GM19025 (cell line): ENCODE results near the gene TMEM187.
"Not testable (repeated sequence)": the region's sequence is repeated elsewhere in the genome, so short reads cannot be mapped to it uniquely, and the experiment has no call there.

ENCODE experiments used
- ATAC-seq: cut with Tn5 transposase; IDR thresholded peaks from one replicate; pipeline ENCODE4 v1.9.1; 2021; ENCODE audit warnings: mild to moderate bottlenecking, low read depth, moderate library complexity; ENCODE audit not compliant: unreplicated experiment

Gene TMEM187

DNA sequence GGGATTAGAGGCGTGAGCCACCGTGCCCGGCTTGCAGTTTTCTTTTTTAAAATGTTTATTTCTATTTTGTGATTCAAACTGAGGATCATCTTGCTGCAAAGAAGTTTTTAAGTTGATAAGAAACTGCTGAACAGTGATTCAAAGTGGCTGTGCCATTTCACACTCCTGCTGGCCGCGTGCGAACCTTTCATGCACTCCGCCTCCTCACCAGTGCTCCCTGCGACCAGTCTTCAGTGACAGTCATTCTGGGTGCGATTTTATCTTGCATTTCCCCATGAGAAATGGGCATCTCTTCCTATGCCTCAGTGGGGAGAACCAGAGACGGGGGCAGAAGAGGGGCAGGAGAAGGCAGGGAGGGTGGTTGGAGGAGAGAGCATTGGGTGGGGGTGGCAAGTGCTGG, 21.4 kb downstream of the TMEM187 start:
- ATAC-seq, result no peak

DNA sequence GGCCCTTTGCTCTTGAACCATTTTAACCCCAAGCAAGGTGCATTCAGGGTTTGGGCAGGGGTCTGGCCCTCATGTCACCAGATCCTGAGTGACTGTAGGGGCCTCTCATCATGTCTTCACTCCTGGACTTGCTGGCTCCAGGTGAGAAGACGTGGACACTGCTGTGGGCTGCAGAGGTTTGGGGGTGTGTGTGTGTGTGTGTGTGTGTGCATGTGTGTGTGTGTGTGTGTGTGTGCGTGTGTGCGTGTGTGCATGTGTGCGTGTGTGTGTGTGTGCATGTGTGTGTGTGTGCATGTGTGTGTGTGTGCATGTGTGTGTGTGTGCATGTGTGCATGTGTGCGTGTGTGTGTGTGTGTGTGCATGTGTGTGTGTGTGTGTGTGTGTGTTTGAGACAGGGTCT, 21.8 kb downstream of the TMEM187 start:
- ATAC-seq, result not testable (repeated sequence)

DNA sequence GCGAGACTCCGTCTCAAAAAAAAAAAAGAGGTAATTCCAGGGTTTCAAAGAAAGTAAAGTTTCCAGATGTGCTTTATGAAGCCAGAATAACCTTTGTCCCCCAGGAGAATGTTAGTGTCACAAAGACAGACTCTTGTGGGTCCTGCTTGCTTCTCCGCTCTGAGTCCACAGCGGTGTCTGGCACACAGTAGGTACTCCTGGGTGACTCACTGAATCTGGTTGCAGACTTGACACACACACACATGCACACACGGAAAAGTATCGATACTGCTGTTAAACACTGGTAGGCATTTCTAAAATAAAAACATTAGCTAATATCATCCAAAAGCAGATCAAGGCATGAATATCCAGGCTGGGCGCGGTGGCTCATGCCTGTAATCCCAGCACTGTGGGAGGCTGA, 22.9 kb downstream of the TMEM187 start:
- ATAC-seq, result no peak

DNA sequence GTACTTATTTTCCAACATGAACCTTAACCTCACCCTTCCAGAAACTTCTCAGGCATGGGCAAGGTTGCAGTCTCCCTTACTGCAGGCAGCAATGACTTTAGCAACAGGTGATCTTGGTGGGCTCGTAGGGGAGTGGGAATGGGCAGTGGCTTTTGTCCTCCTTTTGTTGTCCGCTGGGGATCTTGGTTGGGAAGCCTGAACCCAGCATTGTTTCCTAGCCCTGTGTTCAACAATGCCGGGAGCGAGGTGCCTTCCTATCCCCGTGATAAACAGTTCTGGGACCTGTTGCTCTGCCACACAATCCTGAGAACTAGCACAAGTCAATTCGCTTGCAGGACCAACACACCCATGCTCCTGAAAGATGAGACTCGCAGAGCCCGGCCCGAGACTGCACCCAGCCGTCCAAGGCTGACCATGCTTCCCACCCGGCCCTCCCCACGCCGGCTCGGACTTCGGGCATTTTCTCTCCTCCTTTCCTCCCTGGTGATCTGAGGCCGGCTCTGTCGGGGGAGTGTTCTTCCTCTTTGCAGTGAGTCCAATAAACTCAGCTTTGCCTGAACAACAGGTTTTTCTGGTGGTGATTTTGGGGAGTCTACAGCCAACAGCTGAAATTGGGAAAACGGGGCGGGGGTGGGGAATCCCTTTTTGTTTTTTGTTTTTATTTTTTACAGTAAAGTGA, 26.9 kb downstream of the TMEM187 start:
- no peak for ATAC-seq

DNA sequence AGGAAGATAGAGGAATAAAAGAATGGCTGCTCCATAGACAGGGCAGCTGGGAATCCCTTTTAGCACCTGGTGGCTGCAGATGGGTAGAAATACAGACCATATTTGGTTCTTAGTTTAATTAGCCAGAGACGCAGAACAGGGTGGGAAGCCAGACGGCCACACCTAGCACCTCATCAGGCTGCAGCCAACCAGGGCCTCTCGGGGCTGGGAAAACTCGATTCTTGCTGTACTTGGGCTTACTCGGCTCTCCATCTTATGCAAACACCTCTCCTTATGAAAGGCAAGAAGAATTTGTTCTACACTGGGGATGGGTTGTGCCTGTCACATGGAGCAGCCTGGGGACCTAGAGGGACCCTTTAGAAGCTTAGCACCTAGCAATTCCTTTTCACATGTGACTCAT, 27.5 kb downstream of the TMEM187 start:
- no peak for ATAC-seq

DNA sequence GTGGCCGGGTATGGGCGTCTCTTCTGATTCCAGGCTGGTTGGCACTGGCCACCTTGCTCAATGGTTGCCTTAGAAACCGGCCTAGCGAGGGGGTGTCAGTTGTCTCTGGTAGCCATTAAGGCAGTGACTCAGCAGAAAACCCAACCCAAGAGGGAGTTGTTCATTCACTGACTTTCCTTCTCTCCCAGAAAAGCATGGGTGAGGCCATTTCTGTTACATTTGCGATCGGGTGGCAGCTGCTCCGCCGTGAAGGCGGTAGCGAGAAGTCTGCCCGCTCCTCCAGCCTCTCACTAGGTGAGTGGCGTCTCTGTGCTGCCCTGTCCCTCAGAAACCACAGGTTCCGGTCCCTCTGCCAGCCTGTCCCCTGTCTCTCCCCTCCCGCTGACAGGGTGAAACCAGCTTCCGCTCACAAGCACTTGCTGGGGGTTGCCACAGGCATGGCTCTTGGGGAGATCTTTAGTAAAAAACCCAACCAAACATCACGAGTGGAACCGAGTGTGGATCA, 29.7 kb downstream of the TMEM187 start:
- ATAC-seq, result no peak

DNA sequence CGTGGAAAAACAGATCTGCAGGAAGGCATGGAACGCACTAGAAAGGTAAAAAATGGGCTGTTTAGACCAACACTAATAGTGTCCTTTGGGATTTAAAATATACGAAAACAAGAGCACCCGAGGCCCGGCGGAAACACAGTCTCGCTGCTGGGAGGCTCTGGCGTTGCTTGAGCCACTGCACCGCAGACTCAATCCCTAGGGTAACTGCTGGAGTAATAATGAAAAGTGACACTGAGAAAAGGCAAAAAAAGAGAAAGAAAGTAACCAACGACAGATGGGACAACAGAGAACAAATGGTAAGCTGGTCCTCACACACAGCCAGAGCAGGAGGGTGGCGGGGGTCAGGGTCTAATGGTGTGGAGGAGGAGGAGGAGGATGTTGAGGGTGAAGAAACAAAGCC, 31.8 kb downstream of the TMEM187 start:
- no peak for ATAC-seq

DNA sequence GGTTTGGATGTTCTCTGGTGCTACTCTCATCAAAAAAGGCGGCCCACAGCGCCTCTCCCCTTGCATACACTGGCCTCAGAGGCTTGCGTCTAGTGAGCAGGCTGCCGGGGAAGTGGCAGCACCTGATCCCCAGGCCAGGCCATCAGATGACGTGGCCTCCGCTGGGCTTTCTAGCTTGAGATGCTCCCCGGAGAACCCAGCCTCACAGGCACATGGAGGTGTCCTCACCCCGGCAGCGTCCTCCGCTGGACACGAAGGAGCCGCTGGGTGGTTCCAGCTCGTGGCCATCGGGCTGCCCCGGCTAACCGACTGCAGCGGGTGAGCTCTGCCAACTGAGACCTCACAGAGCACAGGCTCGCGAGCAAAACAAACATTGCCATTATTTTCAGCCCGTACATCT, 34.4 kb downstream of the TMEM187 start:
- ATAC-seq, result no peak

DNA sequence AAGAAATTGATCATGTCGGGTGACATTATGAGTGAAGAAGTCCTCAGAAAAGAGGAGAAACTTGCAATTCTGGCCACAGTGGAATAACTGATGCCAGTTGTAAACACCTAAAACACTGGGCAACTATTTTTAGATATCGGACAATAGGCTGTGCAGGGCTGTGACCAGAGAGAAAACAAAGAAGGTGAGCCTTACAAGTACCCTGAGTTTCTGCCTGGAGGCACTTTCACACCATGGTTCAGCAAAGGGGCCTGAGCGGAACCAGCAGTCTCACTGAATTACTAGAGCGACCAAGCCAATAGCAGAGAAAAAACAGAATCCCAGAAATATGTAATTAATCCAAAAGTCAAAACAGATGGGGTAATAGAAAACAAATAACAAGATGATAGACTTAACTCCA, 36.0 kb downstream of the TMEM187 start:
- ATAC-seq, result no peak

DNA sequence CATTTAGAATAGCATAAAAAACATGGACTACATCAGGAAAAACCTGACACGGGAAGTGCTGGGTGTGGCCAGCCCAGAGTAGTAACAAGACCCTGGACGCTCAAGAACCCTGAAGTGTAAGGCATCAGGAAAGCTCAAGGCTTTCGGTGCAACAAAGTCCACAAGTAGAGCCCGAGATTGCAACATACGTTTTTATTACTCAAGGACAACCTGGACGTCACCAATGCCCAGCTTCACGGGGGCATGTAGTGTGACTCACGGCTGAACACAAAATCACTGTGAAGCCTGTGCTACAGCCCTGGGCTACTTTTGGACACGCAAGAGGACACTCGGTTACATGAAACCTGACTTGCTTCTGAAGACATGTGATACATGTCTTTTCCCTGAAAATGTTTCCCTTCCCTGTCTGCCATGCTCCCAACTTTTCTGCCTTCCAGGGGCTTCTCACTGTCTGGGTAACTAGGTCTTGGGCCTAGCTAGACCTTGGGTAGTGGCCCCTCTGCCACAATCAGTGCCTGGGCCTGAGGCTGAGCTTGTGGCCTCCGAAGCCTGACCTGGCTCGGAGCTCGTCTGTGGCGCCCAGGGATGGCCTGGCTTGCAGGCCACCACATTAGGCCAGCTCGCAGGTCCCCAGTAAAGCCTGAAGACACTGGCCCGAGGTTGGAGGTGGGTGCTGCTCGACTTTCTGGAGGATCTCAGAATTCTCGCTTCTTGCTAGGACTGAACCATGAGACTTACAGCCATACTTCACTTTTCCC, 38.0 kb downstream of the TMEM187 start:
- ATAC-seq, result no peak

DNA sequence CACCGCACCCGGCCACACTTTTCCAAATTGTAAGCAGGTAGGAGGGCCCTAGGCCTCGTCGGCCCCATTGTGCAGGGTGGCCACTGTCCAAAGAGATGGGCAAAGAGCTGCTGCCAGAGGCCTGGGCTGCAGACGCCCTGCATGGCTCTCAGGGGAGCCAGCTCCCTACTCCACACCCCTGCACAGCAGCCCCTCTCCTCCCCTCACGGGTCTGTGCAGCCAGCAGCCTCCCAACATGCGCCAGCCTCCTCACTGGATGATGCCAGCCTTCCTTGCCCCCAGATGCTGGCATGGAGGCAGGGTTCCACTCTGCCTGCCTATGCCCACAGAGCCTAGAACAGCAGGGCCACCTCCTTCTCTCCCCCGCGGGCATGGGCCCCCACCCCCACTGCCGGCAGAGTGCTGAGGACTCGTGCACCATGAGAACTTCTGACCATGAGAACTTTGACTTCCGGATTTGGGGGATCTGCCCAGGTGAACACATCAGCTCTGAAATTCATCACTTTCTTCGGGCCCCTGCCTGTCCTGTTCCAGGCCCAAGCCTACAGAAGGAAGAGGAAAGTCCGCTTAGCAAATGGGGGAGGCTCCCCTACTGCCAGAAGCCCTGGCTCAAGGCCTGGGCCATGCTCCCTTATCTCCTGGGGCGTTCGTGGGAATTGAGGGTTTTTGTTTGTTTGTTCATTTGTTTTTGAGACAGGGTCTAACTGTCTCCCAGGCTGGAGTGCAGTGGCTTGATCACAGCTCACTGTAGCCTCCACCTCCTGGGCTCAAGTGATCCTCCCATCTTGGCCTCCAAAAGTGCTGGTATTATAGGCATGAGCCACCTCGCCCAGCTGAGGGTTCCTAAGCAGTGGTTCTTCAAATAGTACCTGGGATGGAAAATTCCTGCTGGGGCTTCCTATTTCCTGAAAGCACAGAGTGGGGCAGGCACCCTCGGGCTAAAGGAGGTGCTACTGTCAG, 39.1 kb downstream of the TMEM187 start:
- ATAC-seq, result no peak

DNA sequence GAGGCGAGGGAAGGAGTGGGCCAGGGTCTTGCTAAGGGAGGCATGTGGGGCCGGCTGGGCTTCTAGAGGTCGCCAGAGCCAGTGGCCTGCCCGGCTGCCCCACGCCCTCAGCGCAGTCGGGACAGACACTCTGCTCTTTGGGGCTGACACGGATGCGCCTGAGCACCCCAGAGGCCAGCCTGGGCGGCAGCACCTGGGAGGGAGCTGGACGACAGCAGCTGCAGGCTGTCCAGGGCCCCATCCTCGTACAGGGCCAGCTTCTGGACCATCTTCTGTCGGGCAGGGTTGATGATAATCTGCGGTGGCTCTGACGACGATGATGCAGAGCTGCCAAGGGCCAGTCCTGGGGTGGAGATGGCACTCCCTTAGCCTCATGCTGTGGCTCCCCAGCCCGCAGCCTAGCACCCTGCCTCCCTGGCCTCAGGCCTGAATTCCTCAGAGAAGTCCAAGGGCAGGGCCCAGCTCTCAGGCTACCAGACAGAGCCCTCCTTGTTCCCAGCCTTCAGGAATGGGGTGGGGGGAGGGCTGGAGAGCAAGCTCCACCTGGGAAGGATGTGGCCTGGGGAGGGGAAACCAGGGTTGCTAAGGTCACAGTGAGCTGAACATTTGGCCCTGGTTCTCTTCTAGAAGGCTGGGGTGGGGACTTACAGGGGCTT, 39.9 kb downstream of the TMEM187 start:
- ATAC-seq, result no peak

DNA sequence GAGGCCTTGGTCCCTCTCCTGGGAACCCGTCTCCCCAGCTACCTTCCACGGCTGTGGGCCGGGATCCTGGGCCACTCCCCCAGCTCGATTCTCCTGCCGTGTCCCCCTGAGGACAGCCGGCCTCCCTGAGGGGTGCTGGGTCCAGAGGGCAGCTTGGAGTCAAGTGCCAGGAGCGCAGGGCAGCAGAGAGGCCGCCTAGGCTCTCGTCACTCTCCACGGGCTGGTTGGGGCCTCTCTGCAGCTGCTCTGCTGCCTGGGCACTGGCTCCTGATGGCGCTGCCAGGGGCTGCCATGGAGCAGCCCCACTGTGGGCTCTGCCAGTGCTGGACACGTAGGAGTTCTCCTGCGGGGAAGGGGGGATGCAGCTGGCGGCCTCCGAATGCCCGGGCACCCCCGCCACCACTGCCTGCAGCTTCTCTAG, 40.5 kb downstream of the TMEM187 start:
- ATAC-seq, result no peak

DNA sequence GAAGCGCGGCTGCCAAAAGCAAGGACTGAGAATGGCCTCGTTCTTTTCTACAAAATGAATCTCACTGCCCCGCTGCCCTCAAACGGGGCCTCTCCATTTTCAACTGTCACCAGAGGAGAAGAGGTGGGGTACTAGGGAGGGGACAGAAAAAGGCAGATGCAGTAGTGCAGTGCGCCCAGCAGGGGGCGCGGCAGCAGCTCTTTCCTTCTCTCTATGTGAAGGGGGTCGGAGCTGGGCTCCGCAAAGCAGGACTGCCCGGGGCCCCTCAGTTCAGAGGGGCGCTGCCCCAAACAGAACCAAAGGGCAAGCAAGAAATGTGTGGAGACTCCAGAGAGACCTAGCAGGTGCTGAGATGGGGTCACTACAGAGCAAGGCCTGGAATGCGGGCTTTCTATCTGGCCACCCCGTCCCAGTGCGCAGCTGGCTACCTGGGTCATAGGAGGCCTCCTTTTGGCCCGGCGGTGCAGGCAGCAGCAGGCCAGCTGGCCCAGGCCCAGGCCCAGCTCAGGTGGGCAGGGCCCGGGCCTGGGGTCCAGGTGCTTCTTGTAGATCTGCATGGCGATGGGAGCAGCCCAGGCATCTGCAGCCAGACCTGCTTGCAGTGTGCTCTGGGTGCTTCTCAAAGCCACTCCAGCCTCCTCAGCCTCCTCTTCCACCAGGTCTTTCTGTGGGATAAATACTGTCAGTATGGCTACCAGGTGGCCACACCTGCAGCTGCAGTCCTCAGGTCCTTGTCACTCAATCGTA, 41.2 kb downstream of the TMEM187 start:
- ATAC-seq, result no peak

DNA sequence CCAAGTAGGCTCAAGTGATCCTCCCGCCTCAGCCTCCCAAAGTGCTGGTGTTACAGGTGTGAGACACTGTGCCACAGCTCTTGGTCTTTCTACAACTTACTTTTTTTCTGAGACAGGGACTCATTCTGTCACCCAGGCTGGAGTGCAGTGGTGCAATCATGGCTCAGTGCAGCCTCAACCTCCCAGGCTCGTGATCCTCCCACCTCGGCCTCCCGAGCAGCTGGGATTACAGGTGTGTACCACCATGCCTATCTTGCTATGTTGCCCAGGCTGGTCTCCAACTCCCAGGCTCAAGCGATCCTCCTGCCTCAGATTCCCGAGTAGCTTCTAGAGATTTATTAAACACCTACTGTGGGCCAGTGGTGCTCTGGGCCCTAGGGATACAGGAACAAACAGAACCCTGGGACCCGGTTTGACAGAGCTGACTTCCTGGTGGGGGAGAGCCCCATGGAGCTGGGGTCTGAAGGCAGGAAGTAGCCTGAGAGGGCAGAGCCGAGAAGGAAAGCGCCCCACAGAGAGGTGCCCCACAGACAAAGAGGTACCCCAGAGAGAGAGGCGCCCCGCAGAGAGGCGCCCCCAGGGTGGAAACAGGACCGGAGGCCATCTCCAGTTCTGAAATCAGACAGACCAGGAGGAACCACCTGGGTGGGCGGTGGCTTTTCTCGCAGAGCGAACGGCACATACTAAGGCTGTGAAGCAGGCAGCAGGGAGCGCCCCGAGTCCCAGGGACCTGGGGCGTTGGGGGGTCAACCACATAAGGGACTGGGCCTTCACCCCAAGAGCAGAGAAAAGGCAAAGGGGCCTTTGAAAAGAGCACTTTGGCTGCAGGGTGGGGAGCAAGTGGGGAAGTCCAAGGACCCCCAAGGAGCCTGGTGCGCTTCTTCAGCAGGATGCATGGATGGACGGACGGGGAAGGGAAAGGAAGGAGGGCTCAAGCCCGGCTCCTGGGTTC, 42.2 kb downstream of the TMEM187 start:
- ATAC-seq, result no peak

DNA sequence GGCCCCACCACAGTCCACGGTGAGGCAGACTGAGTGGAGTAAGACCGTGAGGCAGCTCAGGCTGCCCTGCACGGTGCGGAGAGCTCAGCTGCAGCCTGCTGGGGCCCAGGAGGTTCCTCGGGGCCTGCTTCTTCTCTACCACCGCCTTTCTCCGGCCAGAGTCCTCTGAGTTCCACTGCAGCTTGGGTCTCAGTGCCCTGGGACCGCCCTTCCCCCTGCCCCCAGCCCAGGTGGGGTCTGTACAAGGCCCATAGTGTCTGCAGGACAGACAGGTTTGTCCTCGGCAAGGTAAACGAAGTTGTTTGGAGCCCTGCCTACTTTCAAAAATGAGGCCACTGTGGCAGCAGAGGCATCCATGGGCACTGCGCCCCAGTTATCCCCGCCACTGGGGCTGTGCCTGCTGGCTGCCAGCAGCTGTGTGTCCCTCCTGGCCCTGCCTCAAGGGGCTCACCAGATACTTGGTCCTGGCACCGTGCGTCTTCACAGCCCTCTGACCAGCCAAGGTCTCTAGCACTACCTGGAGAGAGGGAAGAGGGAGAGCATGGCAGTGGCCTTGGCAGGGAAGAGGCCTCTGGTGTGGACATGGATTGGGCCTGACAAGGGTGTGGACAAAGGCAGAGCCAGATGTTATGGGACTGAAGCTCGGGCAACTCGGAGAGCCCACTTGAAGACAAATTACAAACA, 43.2 kb downstream of the TMEM187 start:
- no peak for ATAC-seq

DNA sequence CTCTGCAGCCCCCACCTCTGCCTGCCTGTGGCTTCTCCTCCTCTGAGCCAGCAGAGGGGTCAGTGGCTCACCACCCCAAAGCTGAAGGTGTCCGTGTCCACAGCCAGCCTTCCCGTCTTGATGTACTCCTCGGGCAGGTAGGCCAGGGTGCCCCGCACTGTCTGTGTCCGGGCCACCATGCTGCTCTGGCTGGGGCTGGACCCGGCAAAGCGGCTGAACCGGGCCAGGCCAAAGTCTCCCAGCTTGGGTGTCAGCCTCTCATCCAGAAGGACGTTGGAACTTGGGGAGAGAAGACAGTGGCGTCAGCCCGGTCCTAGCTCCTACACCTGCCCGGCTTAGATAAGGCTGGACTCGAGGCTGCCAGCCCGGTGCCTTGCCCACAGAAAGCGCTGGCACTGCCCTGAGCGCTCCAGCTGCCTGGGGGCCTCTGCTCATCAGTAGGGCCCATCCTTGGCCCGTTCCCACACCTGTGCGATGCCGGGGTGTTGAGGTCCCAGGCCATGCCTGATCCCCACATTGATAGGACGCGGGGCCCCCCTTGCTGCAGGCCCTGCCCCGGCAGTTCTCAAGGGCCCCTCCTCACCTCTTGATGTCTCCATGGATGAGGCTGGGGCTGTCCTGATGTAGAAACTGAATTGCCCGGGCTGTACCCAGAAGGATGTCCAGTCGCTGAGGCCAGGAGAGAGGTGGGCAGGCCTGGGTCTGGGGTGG, 44.0 kb downstream of the TMEM187 start:
- ATAC-seq, result no peak
